Activated CD4-positive, alpha-beta T cell treated with anti-CD3 and anti-CD28 coated beads for 48 hours (primary cell): Measurements from ENCODE around the gene NCAM1.
"Not testable (repeated sequence)": the region's sequence is repeated elsewhere in the genome, so short reads cannot be mapped to it uniquely, and the experiment has no call there.

Experiments
- DNase-seq: peaks from one replicate; pipeline ENCODE4 v3.0.0-alpha.2; 2020

NCAM1 gene

DNA sequence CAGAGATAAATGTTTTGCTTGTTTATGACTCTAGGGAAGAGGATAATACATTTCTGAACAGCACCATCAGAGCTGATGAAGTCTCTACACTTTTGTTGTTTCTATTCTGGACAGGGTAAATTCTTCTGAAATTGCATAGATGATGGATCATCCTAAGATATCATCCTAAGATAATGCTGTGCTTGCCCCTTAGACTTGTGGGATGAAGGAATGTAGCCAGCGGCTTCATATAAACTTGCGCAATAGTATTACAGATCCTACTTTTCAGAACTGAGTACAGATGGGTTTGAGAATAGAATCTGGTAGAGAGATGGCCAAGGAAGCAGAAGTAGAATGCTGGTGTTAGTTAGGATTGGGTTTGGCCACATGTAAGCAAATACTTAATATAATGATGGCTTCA is 61.0 kb downstream of the NCAM1 start:
- DNase-seq, result no peak

- DNase-seq, result no peak
Measured at GRCh38 chr11:113023228-113023627, 62.0 kb downstream of the NCAM1 start.

- DNase-seq, result no peak
Measured at GRCh38 chr11:113023986-113024385, 62.8 kb downstream of the NCAM1 start.

DNA sequence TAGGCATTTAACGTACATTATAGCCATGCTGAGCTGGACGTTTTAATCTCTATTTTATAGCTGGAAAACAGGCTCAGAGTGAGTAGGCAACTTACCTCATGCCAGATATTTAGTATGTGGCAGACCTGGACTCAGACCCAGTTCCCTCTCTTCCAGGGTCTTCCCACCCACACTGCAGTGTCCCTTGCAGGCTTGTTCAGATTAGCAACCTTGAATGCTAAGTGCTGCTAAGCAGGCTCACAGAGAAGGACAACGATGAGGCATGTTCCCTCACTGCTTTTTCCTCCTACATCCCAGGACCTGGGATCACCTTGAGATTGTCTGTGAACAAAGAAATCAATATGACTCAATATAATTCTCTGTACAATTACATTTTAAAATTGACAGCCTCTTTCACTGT is 65.6 kb downstream of the NCAM1 start:
- no peak for DNase-seq

DNA sequence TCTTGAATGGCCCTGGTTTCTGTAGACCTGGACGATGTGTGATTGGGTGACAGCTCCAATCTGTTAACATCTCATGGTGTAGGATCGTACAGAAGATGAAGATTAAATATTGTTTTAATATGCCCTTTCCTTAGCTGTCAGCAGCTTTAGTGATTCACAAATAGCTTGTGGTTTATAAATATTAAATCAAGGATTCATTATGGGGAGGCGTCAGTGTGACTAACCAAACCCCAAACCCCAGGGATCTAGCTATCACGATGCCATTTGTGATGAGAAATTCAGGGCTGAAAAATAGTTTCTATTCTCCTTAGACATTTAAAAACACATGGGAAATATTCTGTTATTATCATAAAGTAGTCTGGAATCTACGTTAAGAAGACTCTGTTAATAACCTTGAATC is 73.4 kb downstream of the NCAM1 start:
- DNase-seq, result no peak

GRCh38 chr11:113035708-113036107 is 74.5 kb downstream of the NCAM1 start:
- no peak for DNase-seq

DNA sequence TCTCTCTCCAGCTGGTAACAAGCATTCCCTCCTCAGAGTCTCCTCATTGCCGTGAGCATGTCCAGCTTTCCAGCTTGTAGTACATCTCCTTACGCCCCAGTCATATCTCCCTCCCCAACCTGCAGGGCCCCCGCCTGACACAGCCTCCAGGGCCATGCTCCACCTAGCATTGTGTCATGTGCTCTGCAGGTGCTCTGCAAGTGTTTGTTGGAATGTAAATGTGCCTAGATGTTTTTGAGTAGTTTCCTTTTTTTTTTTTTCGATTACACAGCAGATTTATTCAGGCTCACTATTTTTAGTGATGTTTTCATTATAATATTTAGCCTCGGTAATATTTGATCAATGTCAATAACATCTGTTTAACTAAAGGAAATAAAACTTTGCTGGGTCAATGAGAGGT is 82.5 kb downstream of the NCAM1 start:
- DNase-seq, result no peak

DNA sequence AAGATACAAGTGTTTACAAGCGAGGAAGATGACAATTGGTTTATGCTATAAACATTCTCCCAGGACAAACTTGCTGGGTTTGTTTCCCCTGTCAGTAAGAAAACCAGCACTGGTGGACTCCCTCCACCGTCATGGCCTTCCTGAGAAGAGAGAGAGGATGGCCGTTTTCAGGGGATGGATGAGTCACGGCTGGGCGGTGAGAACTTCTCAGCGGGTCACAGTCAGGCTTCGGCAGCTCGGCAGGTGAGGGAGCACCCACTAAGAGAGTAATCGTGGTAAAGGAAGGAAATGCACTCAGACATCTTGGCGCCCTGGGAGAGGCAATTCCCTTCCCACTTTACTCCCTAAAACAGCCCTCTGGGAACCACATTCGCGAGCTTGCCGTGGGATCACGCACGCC is 83.9 kb downstream of the NCAM1 start:
- DNase-seq, result no peak

- no peak for DNase-seq
Measured at GRCh38 chr11:113046866-113047265, 85.6 kb downstream of the NCAM1 start.

DNA sequence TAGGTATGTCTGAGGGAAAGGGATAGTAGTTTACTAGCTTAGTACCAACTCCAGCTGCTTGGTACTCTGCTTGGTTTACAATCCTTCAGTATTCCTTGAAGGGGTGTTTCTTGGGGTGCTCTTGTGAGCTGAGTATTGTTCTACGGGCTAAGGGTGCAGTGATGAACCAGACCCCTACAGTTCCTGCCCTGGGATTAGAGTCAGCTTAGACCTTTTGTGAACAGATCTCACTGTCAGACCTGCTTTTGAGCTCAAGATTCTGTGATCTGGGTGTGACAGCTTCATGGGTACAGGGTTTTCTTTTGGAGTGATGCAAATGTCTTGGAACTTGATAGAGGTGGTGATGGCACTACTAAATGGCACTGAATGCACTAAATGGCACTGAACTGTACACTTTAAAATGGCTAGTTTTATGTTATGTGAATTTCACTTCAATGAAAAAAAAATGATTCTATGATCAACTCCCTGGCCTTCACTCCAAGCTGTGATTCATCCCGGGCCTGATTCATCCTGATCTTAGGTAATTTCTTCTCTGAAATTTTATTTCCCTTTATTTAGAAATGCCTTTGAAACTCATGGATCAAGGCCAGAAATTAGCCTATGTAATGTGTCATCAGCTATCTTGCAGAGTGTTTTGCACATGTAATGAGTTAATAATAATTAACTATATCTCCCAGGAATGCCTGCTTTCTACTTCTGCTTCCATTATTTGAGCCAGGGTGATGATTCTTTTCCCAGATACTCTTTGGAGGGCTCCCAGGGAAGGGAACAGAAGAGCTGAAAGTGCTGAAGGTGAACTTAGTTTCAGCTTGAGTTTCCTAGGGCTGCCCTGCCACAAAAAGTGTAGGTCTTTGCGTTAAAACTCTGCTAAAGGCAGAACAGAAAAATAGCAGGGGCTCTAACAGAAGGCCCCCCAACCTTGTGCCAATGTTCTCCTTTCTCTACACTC is 87.9 kb downstream of the NCAM1 start:
- no peak for DNase-seq

GRCh38 chr11:113053042-113053441 is 91.8 kb downstream of the NCAM1 start:
- DNase-seq, result not testable (repeated sequence)

- no peak for DNase-seq
Measured at GRCh38 chr11:113057038-113057437, 95.8 kb downstream of the NCAM1 start.

- no peak for DNase-seq
Measured at GRCh38 chr11:113059548-113059947, 98.3 kb downstream of the NCAM1 start.

DNA sequence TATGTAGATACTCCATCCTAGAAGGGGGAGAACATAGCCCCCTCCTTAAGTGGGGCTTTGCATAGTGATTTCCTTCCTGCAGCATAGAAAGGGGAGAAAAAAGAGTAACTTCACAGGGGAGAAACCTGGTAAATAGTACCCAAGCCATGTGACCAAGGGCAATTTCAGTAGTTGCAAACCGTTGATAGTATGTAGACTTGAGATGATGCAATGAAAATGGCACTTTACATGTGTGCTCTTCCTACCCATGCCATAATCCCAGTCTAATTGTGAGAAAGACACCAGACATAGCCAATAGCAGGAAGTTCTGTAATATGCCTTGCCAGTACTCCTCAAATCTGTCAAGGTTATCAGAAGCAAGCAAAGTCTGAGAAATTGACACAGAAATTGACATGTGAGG is 104.1 kb downstream of the NCAM1 start:
- no peak for DNase-seq

DNA sequence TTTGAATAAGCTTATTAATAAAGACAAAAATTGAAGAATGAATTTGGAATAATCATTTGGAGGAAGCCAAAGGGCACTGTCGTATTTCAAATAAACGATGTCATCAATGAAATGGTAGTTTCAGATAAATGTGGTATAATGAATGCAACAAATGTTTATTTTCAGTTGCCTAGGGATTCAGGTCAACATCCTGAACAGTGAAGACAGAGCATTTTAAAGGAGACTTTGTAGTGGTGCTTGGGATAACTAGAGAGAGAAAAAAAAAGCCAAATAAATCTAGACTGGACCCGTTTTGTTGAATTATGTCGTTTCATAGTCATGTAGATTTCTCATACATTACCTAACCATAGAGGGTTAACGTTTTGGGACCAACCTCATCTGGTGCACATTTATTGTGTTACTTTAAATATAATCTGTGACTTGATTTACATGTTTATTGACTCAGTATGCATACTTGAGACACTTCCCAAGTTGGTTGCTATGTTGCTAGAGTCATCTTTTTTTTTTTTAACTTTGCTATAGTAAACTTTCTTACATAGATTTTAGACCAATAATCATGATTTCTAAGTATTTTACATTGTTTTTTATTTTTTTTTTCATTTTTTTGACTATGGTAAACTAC is 111.1 kb downstream of the NCAM1 start:
- DNase-seq, result no peak

DNA sequence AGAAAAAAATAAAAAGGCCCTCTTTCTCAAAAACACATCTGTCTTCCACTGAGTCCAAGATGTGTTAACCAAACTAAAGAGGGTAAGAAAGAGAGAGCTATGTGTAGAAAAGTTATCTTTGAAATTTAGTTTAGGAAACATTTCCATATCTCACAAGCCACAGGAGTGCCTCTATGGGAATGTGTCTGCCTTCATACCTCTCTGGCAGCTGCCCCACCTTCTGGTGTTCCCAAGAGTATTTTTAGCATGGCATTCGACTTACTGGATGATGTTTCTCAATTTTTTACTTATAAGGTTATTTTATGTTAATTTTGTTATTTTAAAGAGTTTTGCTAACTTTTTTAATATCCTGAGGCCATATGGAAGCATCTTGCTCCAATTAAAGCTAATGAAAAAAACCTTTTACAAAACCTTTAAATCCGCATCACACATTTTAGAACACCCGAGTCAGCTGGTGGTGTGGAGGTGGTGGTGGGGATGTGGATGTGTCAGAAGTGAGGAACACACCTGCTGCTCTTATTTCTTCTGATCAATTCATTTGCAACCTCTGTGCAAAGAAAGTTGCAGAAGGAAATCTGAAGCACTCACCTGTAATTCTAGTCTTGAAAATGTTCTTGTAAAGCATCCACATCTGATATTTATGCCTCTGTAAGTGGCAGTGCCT is 112.2 kb downstream of the NCAM1 start:
- DNase-seq, result no peak

DNA sequence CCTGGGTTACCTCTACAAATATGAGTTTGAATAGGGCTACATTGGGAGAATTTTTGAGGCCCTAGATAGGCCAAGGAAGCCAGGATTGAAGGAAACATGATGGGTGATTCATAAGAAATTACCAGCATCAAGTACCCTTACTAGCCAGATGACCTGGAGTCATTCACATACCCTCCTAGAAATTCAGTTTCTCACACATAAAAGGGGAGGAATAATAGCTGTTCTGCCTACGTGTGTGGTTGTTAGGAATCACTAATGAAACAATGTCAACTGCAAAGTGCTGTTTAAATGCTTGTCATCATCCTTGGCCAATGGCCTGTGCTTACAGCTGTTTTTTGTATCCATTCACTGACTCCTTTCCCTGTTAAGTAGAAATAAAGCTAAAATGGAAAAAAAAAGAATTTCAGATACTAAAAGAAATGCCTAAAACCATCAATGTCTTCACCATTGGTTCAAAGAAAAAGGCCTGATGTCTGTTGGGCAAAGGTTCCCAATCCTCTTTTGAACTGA is 114.4 kb downstream of the NCAM1 start:
- DNase-seq, result no peak

DNA sequence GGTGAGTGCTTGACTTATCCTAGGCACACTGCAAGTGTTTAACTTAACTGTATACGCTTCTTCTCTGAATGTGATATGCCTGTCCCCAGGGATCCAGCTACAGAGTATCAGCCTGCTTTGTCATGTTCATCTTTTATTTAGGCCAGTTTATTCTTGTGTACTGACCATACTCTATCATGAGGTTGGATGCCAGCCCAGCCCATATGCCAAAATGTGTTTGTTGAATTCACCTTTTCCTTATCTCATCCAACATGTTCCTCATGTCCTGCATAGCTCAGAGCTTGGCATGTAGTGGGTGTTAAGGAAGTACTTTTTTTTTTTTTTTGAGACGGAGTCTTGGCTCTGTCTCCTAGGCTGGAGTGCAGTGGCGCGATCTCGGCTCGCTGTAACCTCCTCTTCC is 116.2 kb downstream of the NCAM1 start:
- no peak for DNase-seq

DNA sequence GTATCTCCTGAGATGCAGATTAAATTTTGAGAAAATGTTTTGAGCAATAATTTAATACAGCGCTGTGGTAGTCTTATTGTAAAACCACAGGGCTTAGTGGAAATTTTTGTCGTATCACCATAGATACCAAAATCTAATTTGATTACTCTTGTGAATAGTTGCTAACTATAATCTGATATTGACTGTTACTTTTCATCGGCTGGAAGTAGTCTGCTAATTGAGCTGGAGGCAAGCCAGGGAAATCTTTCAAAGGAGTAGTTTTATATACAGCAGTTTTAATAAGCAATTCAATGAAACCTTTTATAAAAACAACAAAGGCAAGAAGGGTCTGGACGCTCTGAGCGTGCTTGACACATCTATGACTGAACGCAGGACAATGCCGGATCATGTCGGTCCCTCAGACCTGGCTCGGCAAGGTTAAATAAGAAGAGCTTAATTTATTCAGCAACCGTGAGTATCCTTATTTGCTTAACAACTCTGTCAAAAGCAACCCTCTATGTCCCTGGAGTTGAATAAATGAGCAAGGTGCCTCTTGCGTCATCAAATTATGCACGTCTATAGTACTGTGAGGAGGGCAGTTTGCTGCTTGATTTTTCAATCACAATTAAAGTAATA is 121.2 kb downstream of the NCAM1 start:
- no peak for DNase-seq

GRCh38 chr11:113083571-113083970 is 122.4 kb downstream of the NCAM1 start:
- DNase-seq, result no peak

DNA sequence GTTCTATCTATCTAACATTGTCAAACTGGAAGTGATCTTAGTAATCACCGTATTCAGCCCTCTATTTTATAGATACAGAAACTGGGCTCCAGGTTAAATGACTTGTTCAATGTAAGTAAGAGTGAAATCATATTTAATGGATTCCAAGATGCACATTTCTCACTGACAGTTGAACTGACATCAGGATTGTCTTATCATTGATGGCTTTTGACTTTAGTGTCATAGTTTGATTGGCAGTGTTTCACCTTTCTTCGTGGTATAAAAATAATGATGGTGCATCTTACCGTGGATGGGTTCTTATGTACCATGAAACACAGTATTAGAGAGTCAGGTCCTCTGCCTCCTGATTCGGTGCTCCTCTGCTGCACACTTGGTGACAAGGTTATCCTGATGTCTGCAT is 123.1 kb downstream of the NCAM1 start:
- DNase-seq, result no peak

- DNase-seq, result no peak
Measured at GRCh38 chr11:113085446-113085845, 124.2 kb downstream of the NCAM1 start.

GRCh38 chr11:113087706-113088105 is 126.5 kb downstream of the NCAM1 start:
- no peak for DNase-seq
